ENCODE results near the gene PTDSS2. TPM values are rescaled to one million over a fixed set of nuclear protein-coding genes. Genes with fewer than 3 reads are reported as not detected.

Gene PTDSS2
- total and polyA plus RNA-seq, 2 of the 13 experiments (the other 11 are each of a cell fraction or from before 2014, with no cell fraction given) = 21.7 to 26.4 TPM

GRCh38 chr11:404551-405264, 45.4 kb upstream of the PTDSS2 start:
- ChIA-PET CTCF (ENCODE audit: low intra/inter-chr PET ratio, low total read pairs) (interaction anchor here (0.7 kb wide), 1 partner anchor 46 kb away, joined by 3 read pairs; the partner anchor contains the start of gene PTDSS2), POLR2A (no interaction called here)
- Histone ChIP-seq H2AFZ (ENCODE audit: low read length) (no peak overlapping the region), H3K9ac (ENCODE audit: insufficient read depth, low read depth, low read length) (no peak overlapping the region), H3K4me1 (ENCODE audit: insufficient read depth, low read length) (peaks cover 23% of the 10 kb centered on the region), H3K79me2 (ENCODE audit: insufficient read depth, low read length) (no peaks in the 10 kb centered on the region), H4K20me1 (ENCODE audit: insufficient read depth, low read length) (no peaks in the 10 kb centered on the region), H3K4me2 (ENCODE audit: low read depth, low read length) (no peak overlapping the region), H3K27me3 (ENCODE audit: control insufficient read depth in 1 of 2, insufficient read depth in 2 of 2, low read length in 2 of 2) (no peaks in the 10 kb centered on the region), H3K27ac (ENCODE audit: extremely low read length, insufficient read depth, low read length) (no peak overlapping the region), H3K4me3 (replicated peaks in 1 of 3; ENCODE audit: insufficient read depth in 1 of 3, low read depth in 2 of 3, low read length in 3 of 3) (no peak overlapping the region), H3K9me3 (ENCODE audit: low read length) (no peaks in the 10 kb centered on the region), H3K36me3 (replicated peaks in 1 of 2; ENCODE audit: control insufficient read depth in 1 of 2, insufficient read depth in 2 of 2, low read length in 2 of 2) (peaks cover 3 to 14% of the 10 kb centered on the region in 2 experiments; a peak in 3 of 5 replicates)
- 91% methylated on average over 9 of the region's 14 CpGs for WGBS (ENCODE audit: low lambda C conversion rate)
- no peak for DNase-seq (ENCODE audit: low spot score)
- FAIRE-seq = no peak
- TF ChIP-seq MLX (CRISPR knock-in tag; IDR thresholded peaks at IDR 0.05) = no peak
- no peak for TF ChIP-seq FOXJ3 (CRISPR knock-in tag; IDR thresholded peaks at IDR 0.05; ENCODE audit: borderline replicate concordance)
- TF ChIP-seq THAP9 (CRISPR knock-in tag; IDR thresholded peaks at IDR 0.05; ENCODE audit: borderline replicate concordance) = no peak
- no peak for TF ChIP-seq HMGA1 (CRISPR knock-in tag; conservative IDR thresholded peaks at IDR 0.05)
- no peak for TF ChIP-seq TCF7L2 (IDR thresholded peaks at IDR 0.05; ENCODE audit: low read depth, low read length)
- no peak for TF ChIP-seq ZSCAN12 (CRISPR knock-in tag; IDR thresholded peaks at IDR 0.05)
- no peak for TF ChIP-seq FLYWCH1 (CRISPR knock-in tag; IDR thresholded peaks at IDR 0.05)
- TF ChIP-seq PHF5A (CRISPR knock-in tag; IDR thresholded peaks at IDR 0.05; ENCODE audit: low read depth, unreplicated experiment) = no peak
- TF ChIP-seq ZBTB26 (CRISPR knock-in tag; IDR thresholded peaks at IDR 0.05; ENCODE audit: borderline replicate concordance) = no peak
- no peak for TF ChIP-seq ZNF256 (CRISPR knock-in tag; conservative IDR thresholded peaks at IDR 0.05)
- no peak for TF ChIP-seq SP5 (CRISPR knock-in tag; IDR thresholded peaks at IDR 0.05; ENCODE audit: borderline replicate concordance, low read depth)
- in situ Hi-C loops (cut with HindIII; ENCODE audit: extremely low pct_ligation_motif_present, low pct_unique_long_range_greater_than_20kb) (loop anchor here (5.0 kb wide), 1 partner anchor 38 kb away; the partner anchor contains the start of gene ANO9), intact Hi-C loops (cut with micrococcal nuclease; ENCODE audit: unreplicated experiment) (loop anchor here (5.0 kb wide), 1 partner anchor 43 kb away; no protein-coding TSS in a partner anchor)
- no peak for ATAC-seq
- BruUV-seq (replicated peaks) = no TSS peak
